Gastrocnemius medialis (tissue), 4 donors: ENCODE results near the gene AVP. TPM values are rescaled to one million over a fixed set of nuclear protein-coding genes. Genes with fewer than 3 reads are reported as not detected.
"Not testable (repeated sequence)": the region's sequence is repeated elsewhere in the genome, so short reads cannot be mapped to it uniquely, and the experiment has no call there.

Experiments used
- ATAC-seq, 2 donors: fragments of 150-250 bp; one replicate each; pipeline ENCODE4 v1.9.1; 2016
- DNase-seq, 2 donors: peaks; one replicate each; pipeline ENCODE4 v3.0.0-alpha.2; 2019
- H3K27ac ChIP-seq, 4 donors: fragments of 200-600 bp; sonication (generic); 1 replicate in 1 of 4; 2 replicates in 3 of 4; pipeline ENCODE4 v1.5.1; 2016 to 2018; ENCODE audit warnings: mild to moderate bottlenecking in 2 of 4, moderate library complexity in 1 of 4
- H3K27me3 ChIP-seq, 3 donors: fragments of 200-600 bp; sonication (generic) in 2 of 3; 1 replicate in 1 of 3; 2 replicates in 2 of 3; pipeline versions ENCODE4 v1.5.1 to v1.6.0; 2016 to 2019; ENCODE audit warnings: mild to moderate bottlenecking in 1 of 3, moderate library complexity in 1 of 3
- H3K36me3 ChIP-seq, 2 donors: fragments of 200-600 bp; sonication (generic) in 1 of 2; one replicate each; pipeline ENCODE4 v1.5.1; 2017 to 2018
- H3K4me1 ChIP-seq, 2 donors: fragments of 200-600 bp; sonication (generic) in 1 of 2; one replicate each; pipeline ENCODE4 v1.5.1; 2016 to 2017; ENCODE audit warnings: mild to moderate bottlenecking in 2 of 2
- H3K4me3 ChIP-seq, 4 donors: fragments of 200-600 bp; sonication (generic) in 3 of 4; 1 replicate in 1 of 4; 2 replicates in 3 of 4; pipeline ENCODE4 v1.5.1; 2016 to 2019; ENCODE audit warnings: mild to moderate bottlenecking in 2 of 4
- H3K9me3 ChIP-seq, 3 donors: fragments of 200-600 bp; sonication (generic) in 2 of 3; 1 replicate in 1 of 3; 2 replicates in 2 of 3; pipeline ENCODE4 v1.5.1; 2016 to 2019
- CTCF ChIP-seq, 5 experiments: fragments of 450-650 bp in 3 of 5; fragments of 200-600 bp in 2 of 5; sonication (generic) in 2 of 5; IDR thresholded peaks in 4 of 5; conservative IDR thresholded peaks in 1 of 5; 1 replicate in 4 of 5; 2 replicates in 1 of 5; pipeline ENCODE4 v1.5.1; 2016 to 2019; ENCODE audit warnings: antibody characterized with exemption in 5 of 5, mild to moderate bottlenecking in 3 of 5, moderate library complexity in 3 of 5
- POLR2A ChIP-seq, 2 donors: fragments of 450-650 bp; IDR thresholded peaks; one replicate each; pipeline ENCODE4 v1.6.1; 2017; ENCODE audit warnings: antibody characterized with exemption in 2 of 2, mild to moderate bottlenecking in 2 of 2, moderate library complexity in 2 of 2
- in situ Hi-C, 4 donors: fragments of 200-750 bp; cut with MboI; loops; one replicate each; pipeline versions ENCODE4 v1.15.0 to v1.8.0; 2017; ENCODE audit warnings: low sequenced_read_pairs in 4 of 4
- intact Hi-C: fragments of 100-400 bp; cut with DNase I; formaldehyde crosslinking; loops from one replicate; pipeline ENCODE4 v1.15.1; 2023; ENCODE audit warnings: low total_unique reads
- total RNA-seq, 4 donors: library from RNA; depleted of rRNA; stranded (reverse); fragments of >200 nt; gene quantifications; one replicate each; pipeline versions ENCODE4 v1.1.0 to v1.2.3, GENCODE V29; 2016

AVP gene
- total RNA-seq, 4 donors from 2014 or later: not detected

GRCh38 chr20:3129094-3129493, 44.6 kb upstream of the AVP start:
- no peaks in the 10 kb centered on the region for H3K36me3 ChIP-seq
- in situ Hi-C loops (no loop called here), intact Hi-C loops (no loop called here)
- ATAC-seq: peak; percentile 43 to 45
- TF ChIP-seq POLR2A (IDR thresholded peaks at IDR 0.05) (no peak), CTCF (IDR thresholded peaks at IDR 0.05 in 4 of 5, conservative IDR thresholded peaks at IDR 0.05 in 1 of 5) (no peak)
- H3K4me3 ChIP-seq: no peak overlapping the region
- peak overlapping the region; percentile 33 to 70 (median 63) for H3K27ac ChIP-seq
- no peak for DNase-seq
- H3K4me1 ChIP-seq: peaks cover 20 to 27% of the 10 kb centered on the region in 2 donors
- no peaks in the 10 kb centered on the region for H3K9me3 ChIP-seq
- no peaks in the 10 kb centered on the region for H3K27me3 ChIP-seq

GRCh38 chr20:3128275-3128984, 43.9 kb upstream of the AVP start:
- H3K4me3 ChIP-seq: no peak overlapping the region
- no peaks in the 10 kb centered on the region for H3K27me3 ChIP-seq
- DNase-seq (no peak), ATAC-seq (peak; percentile 22 to 56)
- intact Hi-C loops: no loop called here
- H3K27ac ChIP-seq: peak overlapping the region; percentile 33 to 70 (median 63)
- in situ Hi-C loops: no loop called here
- H3K9me3 ChIP-seq: no peaks in the 10 kb centered on the region
- peaks cover 26 to 34% of the 10 kb centered on the region in 2 donors for H3K4me1 ChIP-seq
- no peaks in the 10 kb centered on the region for H3K36me3 ChIP-seq
- TF ChIP-seq POLR2A (IDR thresholded peaks at IDR 0.05) (no peak), CTCF (IDR thresholded peaks at IDR 0.05 in 4 of 5, conservative IDR thresholded peaks at IDR 0.05 in 1 of 5) (no peak)

- in situ Hi-C loops (no loop called here), intact Hi-C loops (no loop called here)
- TF ChIP-seq CTCF (IDR thresholded peaks at IDR 0.05 in 4 of 5, conservative IDR thresholded peaks at IDR 0.05 in 1 of 5): no peak
- no peak for TF ChIP-seq POLR2A (IDR thresholded peaks at IDR 0.05)
- no peaks in the 10 kb centered on the region for H3K9me3 ChIP-seq
- no peak for DNase-seq
- H3K27ac ChIP-seq: no peak overlapping the region
- H3K4me3 ChIP-seq: no peak overlapping the region
- H3K27me3 ChIP-seq: no peaks in the 10 kb centered on the region
- H3K4me1 ChIP-seq: peaks cover 29 to 42% of the 10 kb centered on the region in 2 donors
- H3K36me3 ChIP-seq: peaks cover 0 to 11% of the 10 kb centered on the region in 2 donors
- ATAC-seq: no peak
These were observed 42.0 kb upstream of the AVP start for GRCh38 chr20:3126527-3126859.

DNA sequence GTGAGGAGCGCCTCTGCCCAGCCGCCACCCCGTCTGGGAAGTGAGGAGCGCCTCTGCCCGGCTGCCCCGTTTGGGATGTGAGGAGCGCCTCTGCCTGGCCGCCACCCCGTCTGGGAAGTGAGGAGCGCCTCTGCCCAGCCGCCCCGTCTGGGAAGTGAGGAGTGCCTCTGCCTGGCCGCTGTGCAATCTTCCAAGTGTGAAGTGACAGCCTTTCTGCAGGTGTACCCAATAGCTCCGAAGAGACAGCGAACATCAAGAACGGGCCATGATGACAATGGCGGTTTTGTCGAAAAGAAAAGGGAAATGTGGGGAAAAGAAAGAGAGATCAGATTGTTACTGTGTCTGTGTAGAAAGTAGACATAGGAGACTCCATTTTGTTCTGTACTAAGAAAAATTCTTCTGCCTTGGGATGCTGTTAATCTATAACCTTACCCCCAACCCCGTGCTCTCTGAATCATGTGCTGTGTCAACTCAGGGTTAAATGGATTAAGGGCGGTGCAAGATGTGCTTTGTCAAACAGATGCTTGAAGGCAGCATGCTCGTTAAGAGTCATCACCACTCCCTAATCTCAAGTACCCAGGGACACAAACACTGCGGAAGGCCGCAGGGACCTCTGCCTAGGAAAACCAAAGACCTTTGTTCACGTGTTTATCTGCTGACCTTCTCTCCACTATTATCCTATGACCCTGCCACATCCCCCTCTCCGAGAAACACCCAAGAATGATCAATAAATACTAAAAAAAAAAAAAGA, 41.4 kb upstream of the AVP start:
- DNase-seq, H3K9me3 ChIP-seq, H3K4me3 ChIP-seq, H3K27me3 ChIP-seq, in situ Hi-C loops, H3K27ac ChIP-seq, ATAC-seq, intact Hi-C loops: not testable (repeated sequence)
- H3K4me1 ChIP-seq: peaks cover 34 to 42% of the 10 kb centered on the region in 2 donors
- peaks cover 0 to 17% of the 10 kb centered on the region in 2 donors for H3K36me3 ChIP-seq

GRCh38 chr20:3124773-3125560, 40.4 kb upstream of the AVP start:
- H3K4me3 ChIP-seq, ATAC-seq, H3K9me3 ChIP-seq, DNase-seq, in situ Hi-C loops, H3K27me3 ChIP-seq: not testable (repeated sequence)
- intact Hi-C loops: loop anchor here (5.0 kb wide), 1 partner anchor 97 kb away; no protein-coding TSS in a partner anchor
- H3K4me1 ChIP-seq: peaks cover 34 to 42% of the 10 kb centered on the region in 2 donors
- H3K36me3 ChIP-seq: peaks cover 0 to 19% of the 10 kb centered on the region in 2 donors
- H3K27ac ChIP-seq: peak overlapping the region; percentile 21 to 86 (median 76)

DNA sequence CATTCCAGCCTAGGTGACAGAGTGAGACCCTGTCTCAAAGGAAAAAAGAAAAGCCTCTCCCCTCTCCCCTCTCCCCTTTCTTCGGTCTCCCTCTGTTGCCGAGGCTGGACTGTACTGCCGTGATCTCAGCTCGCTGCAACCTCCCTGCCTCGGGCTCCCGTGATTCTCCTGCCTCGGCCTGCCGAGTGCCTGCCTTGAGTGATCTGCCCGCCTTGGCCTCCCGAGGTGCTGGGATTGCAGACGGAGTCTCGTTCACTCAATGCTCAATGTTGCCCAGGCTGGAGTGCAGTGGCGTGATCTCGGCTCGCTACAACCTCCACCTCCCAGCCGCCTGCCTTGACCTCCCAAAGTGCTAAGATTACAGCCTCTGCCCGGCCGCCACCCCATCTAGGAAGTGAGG, 39.6 kb upstream of the AVP start:
- H3K27me3 ChIP-seq, ATAC-seq, H3K4me3 ChIP-seq, H3K9me3 ChIP-seq, DNase-seq, in situ Hi-C loops: not testable (repeated sequence)
- intact Hi-C loops: loop anchor here (5.0 kb wide), 1 partner anchor 98 kb away; no protein-coding TSS in a partner anchor
- peaks cover 0 to 19% of the 10 kb centered on the region in 2 donors for H3K36me3 ChIP-seq
- H3K4me1 ChIP-seq: peaks cover 34 to 38% of the 10 kb centered on the region in 2 donors
- H3K27ac ChIP-seq: peak overlapping the region; percentile 70 to 86 (median 82)
